Measurements from ENCODE around the gene MLXIP. TPM values are rescaled to one million over a fixed set of nuclear protein-coding genes. Genes with fewer than 3 reads are reported as not detected.

The MLXIP gene
- total and polyA plus RNA-seq, 2 experiments from 2014 or later, result 16.2 to 23.0 TPM

DNA sequence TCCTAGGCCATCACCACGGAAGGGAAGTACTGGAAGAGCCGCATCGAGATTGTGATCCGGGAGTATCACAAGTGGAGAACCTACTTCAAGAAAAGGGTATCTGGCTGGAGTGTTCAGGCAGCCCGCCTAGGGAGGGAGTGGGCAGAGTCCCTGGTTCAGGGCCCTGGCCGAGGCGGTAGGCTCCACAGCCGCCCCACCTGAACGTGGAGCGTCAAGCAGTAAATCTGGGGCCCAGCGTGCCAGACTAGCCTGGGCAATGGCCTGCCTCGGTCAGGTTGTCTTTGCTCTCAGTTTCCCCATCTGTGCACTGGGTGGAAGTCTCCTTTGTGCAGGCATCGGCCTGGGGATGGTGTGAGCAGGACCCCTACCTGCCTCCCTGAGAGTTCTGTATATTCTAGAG, 50.6 kb downstream of the MLXIP start:
- peaks cover 12% of the 10 kb centered on the region for H3K27me3 Mint-ChIP-seq (ENCODE audit: insufficient read depth, low read depth, poor library complexity)
- Histone ChIP-seq H3K27ac (ENCODE audit: low read depth) (no peak overlapping the region), H3K4me2 (no peak overlapping the region), H3K9me2 (ENCODE audit: insufficient read depth) (no peaks in the 10 kb centered on the region), H2AFZ (no peak overlapping the region), H3F3A (replicated peaks; ENCODE audit: low read depth) (peaks cover 6% of the 10 kb centered on the region; the same call in 1 of the 2 replicates), H3K27me3 (ENCODE audit: insufficient read depth) (no peaks in the 10 kb centered on the region), H3K36me3 (ENCODE audit: insufficient read depth) (no peaks in the 10 kb centered on the region), H3K4me1 (ENCODE audit: insufficient read depth) (no peaks in the 10 kb centered on the region; the same call in 1 of the 2 replicates), H3K4me3 (no peak overlapping the region), H3K79me2 (replicated peaks; ENCODE audit: insufficient read depth) (peaks cover 19% of the 10 kb centered on the region; the same call in 1 of the 2 replicates), H4K20me1 (replicated peaks; ENCODE audit: insufficient read depth) (peaks cover 3% of the 10 kb centered on the region; the same call in 1 of the 2 replicates)
- ATAC-seq (no peak), DNase-seq (ENCODE audit: low spot score) (no peak)
- H3K27ac Mint-ChIP-seq, result no peak overlapping the region
- TF ChIP-seq NANOG (IDR thresholded peaks at IDR 0.05; ENCODE audit: borderline replicate concordance) (no peak), POLR2AphosphoS5 (IDR thresholded peaks at IDR 0.05; ENCODE audit: low read depth) (no peak), EZH2phosphoT487 (IDR thresholded peaks at IDR 0.05; ENCODE audit: unreplicated experiment) (no peak), ZNF331 (CRISPR knock-in tag; IDR thresholded peaks at IDR 0.05; ENCODE audit: low read depth) (no peak), CREB1 (CRISPR knock-in tag; IDR thresholded peaks at IDR 0.05; ENCODE audit: low read depth) (no peak)
- TF ChIP-seq, protein P1, sequence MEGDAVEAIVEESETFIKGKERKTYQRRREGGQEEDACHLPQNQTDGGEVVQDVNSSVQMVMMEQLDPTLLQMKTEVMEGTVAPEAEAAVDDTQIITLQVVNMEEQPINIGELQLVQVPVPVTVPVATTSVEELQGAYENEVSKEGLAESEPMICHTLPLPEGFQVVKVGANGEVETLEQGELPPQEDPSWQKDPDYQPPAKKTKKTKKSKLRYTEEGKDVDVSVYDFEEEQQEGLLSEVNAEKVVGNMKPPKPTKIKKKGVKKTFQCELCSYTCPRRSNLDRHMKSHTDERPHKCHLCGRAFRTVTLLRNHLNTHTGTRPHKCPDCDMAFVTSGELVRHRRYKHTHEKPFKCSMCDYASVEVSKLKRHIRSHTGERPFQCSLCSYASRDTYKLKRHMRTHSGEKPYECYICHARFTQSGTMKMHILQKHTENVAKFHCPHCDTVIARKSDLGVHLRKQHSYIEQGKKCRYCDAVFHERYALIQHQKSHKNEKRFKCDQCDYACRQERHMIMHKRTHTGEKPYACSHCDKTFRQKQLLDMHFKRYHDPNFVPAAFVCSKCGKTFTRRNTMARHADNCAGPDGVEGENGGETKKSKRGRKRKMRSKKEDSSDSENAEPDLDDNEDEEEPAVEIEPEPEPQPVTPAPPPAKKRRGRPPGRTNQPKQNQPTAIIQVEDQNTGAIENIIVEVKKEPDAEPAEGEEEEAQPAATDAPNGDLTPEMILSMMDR (conservative IDR thresholded peaks at IDR 0.05; ENCODE audit: low read depth in 2 of 2), result no peak
- H3K4me1 Mint-ChIP-seq, result peaks cover 14% of the 10 kb centered on the region
- no peaks in the 10 kb centered on the region for H3K9me3 Mint-ChIP-seq
- H3K36me3 Mint-ChIP-seq (ENCODE audit: low read depth), result peaks cover 20% of the 10 kb centered on the region
- H3K4me3 Mint-ChIP-seq, result no peak overlapping the region

- no peak overlapping the region for H3K27ac ChIP-seq (ENCODE audit: low read depth)
- H3K36me3 ChIP-seq (ENCODE audit: insufficient read depth), result no peaks in the 10 kb centered on the region
- H3K4me2 ChIP-seq, result no peak overlapping the region
- TF ChIP-seq REST (IDR thresholded peaks at IDR 0.05; ENCODE audit: unreplicated experiment), result no peak
- TF ChIP-seq CREB1 (CRISPR knock-in tag; IDR thresholded peaks at IDR 0.05; ENCODE audit: low read depth), result no peak
- no peak for TF ChIP-seq STAT1 (IDR thresholded peaks at IDR 0.05; ENCODE audit: unreplicated experiment)
- no peak for TF ChIP-seq ZNF114 (CRISPR knock-in tag; IDR thresholded peaks at IDR 0.05)
- TF ChIP-seq, protein P2, sequence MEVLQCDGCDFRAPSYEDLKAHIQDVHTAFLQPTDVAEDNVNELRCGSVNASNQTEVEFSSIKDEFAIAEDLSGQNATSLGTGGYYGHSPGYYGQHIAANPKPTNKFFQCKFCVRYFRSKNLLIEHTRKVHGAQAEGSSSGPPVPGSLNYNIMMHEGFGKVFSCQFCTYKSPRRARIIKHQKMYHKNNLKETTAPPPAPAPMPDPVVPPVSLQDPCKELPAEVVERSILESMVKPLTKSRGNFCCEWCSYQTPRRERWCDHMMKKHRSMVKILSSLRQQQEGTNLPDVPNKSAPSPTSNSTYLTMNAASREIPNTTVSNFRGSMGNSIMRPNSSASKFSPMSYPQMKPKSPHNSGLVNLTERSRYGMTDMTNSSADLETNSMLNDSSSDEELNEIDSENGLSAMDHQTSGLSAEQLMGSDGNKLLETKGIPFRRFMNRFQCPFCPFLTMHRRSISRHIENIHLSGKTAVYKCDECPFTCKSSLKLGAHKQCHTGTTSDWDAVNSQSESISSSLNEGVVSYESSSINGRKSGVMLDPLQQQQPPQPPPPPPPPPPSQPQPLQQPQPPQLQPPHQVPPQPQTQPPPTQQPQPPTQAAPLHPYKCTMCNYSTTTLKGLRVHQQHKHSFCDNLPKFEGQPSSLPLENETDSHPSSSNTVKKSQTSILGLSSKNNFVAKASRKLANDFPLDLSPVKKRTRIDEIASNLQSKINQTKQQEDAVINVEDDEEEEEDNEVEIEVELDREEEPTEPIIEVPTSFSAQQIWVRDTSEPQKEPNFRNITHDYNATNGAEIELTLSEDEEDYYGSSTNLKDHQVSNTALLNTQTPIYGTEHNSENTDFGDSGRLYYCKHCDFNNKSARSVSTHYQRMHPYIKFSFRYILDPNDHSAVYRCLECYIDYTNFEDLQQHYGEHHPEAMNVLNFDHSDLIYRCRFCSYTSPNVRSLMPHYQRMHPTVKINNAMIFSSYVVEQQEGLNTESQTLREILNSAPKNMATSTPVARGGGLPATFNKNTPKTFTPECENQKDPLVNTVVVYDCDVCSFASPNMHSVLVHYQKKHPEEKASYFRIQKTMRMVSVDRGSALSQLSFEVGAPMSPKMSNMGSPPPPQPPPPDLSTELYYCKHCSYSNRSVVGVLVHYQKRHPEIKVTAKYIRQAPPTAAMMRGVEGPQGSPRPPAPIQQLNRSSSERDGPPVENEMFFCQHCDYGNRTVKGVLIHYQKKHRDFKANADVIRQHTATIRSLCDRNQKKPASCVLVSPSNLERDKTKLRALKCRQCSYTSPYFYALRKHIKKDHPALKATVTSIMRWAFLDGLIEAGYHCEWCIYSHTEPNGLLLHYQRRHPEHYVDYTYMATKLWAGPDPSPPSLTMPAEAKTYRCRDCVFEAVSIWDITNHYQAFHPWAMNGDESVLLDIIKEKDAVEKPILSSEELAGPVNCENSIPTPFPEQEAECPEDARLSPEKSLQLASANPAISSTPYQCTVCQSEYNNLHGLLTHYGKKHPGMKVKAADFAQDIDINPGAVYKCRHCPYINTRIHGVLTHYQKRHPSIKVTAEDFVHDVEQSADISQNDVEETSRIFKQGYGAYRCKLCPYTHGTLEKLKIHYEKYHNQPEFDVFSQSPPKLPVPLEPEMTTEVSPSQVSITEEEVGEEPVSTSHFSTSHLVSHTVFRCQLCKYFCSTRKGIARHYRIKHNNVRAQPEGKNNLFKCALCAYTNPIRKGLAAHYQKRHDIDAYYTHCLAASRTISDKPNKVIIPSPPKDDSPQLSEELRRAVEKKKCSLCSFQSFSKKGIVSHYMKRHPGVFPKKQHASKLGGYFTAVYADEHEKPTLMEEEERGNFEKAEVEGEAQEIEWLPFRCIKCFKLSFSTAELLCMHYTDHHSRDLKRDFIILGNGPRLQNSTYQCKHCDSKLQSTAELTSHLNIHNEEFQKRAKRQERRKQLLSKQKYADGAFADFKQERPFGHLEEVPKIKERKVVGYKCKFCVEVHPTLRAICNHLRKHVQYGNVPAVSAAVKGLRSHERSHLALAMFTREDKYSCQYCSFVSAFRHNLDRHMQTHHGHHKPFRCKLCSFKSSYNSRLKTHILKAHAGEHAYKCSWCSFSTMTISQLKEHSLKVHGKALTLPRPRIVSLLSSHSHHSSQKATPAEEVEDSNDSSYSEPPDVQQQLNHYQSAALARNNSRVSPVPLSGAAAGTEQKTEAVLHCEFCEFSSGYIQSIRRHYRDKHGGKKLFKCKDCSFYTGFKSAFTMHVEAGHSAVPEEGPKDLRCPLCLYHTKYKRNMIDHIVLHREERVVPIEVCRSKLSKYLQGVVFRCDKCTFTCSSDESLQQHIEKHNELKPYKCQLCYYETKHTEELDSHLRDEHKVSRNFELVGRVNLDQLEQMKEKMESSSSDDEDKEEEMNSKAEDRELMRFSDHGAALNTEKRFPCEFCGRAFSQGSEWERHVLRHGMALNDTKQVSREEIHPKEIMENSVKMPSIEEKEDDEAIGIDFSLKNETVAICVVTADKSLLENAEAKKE (CRISPR knock-in tag; IDR thresholded peaks at IDR 0.05), result no peak
- TF ChIP-seq POLR2AphosphoS5 (IDR thresholded peaks at IDR 0.05; ENCODE audit: low read depth), result no peak
These were observed 51.6 kb downstream of the MLXIP start for GRCh38 chr12:122130150-122130549.

More at GRCh38 chr12:122130150-122130549, 51.6 kb downstream of the MLXIP start:
- ATAC-seq (no peak), DNase-seq (ENCODE audit: low spot score) (no peak)
- peaks cover 14% of the 10 kb centered on the region for H3K4me1 Mint-ChIP-seq
- H3K4me3 Mint-ChIP-seq, result no peak overlapping the region
- Histone ChIP-seq H3F3A (replicated peaks; ENCODE audit: low read depth) (peaks cover 6% of the 10 kb centered on the region; the same call in 1 of the 2 replicates), H3K9me2 (ENCODE audit: insufficient read depth) (no peaks in the 10 kb centered on the region), H3K4me3 (no peak overlapping the region), H4K20me1 (replicated peaks; ENCODE audit: insufficient read depth) (peaks cover 3% of the 10 kb centered on the region; the same call in 1 of the 2 replicates), H2AFZ (no peak overlapping the region), H3K27me3 (ENCODE audit: insufficient read depth) (no peaks in the 10 kb centered on the region), H3K79me2 (replicated peaks; ENCODE audit: insufficient read depth) (peaks cover 11% of the 10 kb centered on the region; the same call in 1 of the 2 replicates), H3K4me1 (ENCODE audit: insufficient read depth) (no peaks in the 10 kb centered on the region; the same call in 1 of the 2 replicates)
- H3K27me3 Mint-ChIP-seq (ENCODE audit: insufficient read depth, low read depth, poor library complexity), result peaks cover 12% of the 10 kb centered on the region
- H3K36me3 Mint-ChIP-seq (ENCODE audit: low read depth), result peaks cover 20% of the 10 kb centered on the region
- H3K9me3 Mint-ChIP-seq, result no peaks in the 10 kb centered on the region
- H3K27ac Mint-ChIP-seq, result no peak overlapping the region
